Naive thymus-derived CD8-positive, alpha-beta T cell (primary cell): Measurements from ENCODE around the gene MUC20. TPM values are rescaled to one million over a fixed set of nuclear protein-coding genes. Genes with fewer than 3 reads are reported as not detected.

Experiments
- ATAC-seq, 2 donors: fragments of 150-1000 bp; cut with Tn5 transposase in 1 of 2; sonication (Bioruptor Pico), chemical (Tn5 transposase) in 1 of 2; 1 replicate in 1 of 2; 2 replicates in 1 of 2; pipeline ENCODE4 v1.10.0; 2021; ENCODE audit warnings: mild to moderate bottlenecking in 2 of 2, moderate library complexity in 2 of 2
- POLR2A ChIA-PET: fragments of 350-600 bp; sonication (Branson Sonifier 250); formaldehyde crosslinking; loops from one replicate; lab custom pipeline; 2021; ENCODE audit warnings: antibody characterized with exemption; lab: Charles Lee
- DNase-seq, 10 donors: peaks; one replicate each; pipeline versions ENCODE4 v3.0.0 to v3.0.0-alpha.2; 2020 to 2022
- H3K27ac Mint-ChIP-seq, 10 donors: one replicate each; pipeline ENCODE4 v1.8.0; 2020 to 2022; ENCODE audit warnings: mild to moderate bottlenecking in 10 of 10, mixed read lengths in 10 of 10, moderate library complexity in 4 of 10, inconsistent platforms in 1 of 10
- H3K27me3 Mint-ChIP-seq, 5 donors: one replicate each; pipeline ENCODE4 v1.8.0; 2021 to 2022; ENCODE audit warnings: mixed read lengths in 5 of 5
- H3K36me3 Mint-ChIP-seq, 3 donors: one replicate each; pipeline ENCODE4 v1.8.0; 2020 to 2022; ENCODE audit warnings: mixed read lengths in 3 of 3, mild to moderate bottlenecking in 2 of 3, inconsistent platforms in 1 of 3
- H3K4me1 Mint-ChIP-seq, 4 donors: one replicate each; pipeline ENCODE4 v1.8.0; 2021 to 2022; ENCODE audit warnings: mixed read lengths in 4 of 4
- H3K4me3 Mint-ChIP-seq, 10 donors: one replicate each; pipeline ENCODE4 v1.8.0; 2020 to 2022; ENCODE audit warnings: mild to moderate bottlenecking in 10 of 10, mixed read lengths in 10 of 10, moderate library complexity in 6 of 10, inconsistent platforms in 1 of 10
- H3K9me3 Mint-ChIP-seq, 9 donors: one replicate each; pipeline ENCODE4 v1.8.0; 2020 to 2022; ENCODE audit warnings: mixed read lengths in 9 of 9, mild to moderate bottlenecking in 3 of 9, inconsistent platforms in 1 of 9, moderate library complexity in 1 of 9
- polyA plus RNA-seq, 3 donors: library from polyadenylated mRNA; unstranded; fragments of 300-500 nt; fragmentation: Illumina TruSeq; gene quantifications; one replicate each; pipeline ENCODE4 v1.2.3, GENCODE V29; 2021
- total RNA-seq, 8 experiments: library from RNA in 2 of 8; stranded (reverse) in 2 of 8; gene quantifications; one replicate each; pipeline ENCODE4 v1.2.3 and lab custom pipeline; 2021 to 2026

Gene MUC20
- total and polyA plus RNA-seq, 5 experiments from 2014 or later = 0.21 to 11.7 (median 5.3) TPM; not detected in 1

DNA sequence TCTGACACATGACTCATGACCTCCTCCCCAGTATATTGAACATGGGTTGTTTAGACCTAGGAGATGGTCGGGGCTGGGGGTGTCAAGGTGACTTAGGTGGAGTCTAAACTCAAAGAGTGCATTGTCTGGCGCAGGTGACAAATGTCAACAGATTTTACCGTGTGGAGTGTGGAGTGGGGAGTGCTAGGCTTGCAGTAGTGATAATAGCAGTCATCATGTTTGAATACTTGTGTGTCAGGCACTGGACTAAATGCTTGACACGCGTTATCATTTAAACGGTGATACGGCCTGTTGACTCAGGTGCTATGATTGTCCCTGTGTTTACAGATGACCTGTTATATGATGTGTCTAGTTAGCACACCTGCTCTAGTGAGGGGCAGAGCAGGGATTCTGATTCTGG, 30.8 kb downstream of the MUC20 start:
- POLR2A ChIA-PET = no interaction called here
- DNase-seq = no peak
- H3K4me1 Mint-ChIP-seq = peaks cover 15 to 24% (median 19%) of the 10 kb centered on the region in 4 donors

DNA sequence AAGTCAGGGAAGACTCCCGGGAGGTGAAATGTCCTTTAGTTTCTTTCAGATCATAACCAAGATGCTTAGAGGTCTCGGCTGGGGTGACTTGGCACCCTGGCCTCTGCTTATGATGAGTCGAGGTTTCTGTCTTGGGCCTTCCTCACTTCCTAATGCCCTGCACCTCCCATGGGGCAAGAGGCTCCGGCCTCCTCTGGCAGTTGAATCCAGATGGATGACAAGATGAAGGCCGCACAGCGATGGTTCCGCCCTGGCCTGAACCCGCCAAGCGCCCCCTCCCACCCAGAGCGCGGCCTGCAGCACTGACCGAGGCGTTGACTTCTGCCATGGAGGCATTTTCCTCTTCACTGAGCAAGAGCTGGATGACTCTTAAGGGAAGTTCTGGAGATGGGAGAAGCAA, 31.3 kb downstream of the MUC20 start:
- POLR2A ChIA-PET = no interaction called here
- Mint-ChIP-seq H3K36me3 (no peaks in the 10 kb centered on the region), H3K27ac (no peak overlapping the region), H3K9me3 (no peaks in the 10 kb centered on the region), H3K27me3 (peaks cover 0 to 9% (median 3%) of the 10 kb centered on the region in 5 donors), H3K4me3 (no peak overlapping the region), H3K4me1 (peaks cover 15 to 25% (median 18%) of the 10 kb centered on the region in 4 donors)
- no peak for ATAC-seq
- DNase-seq = no peak

More for the DNA sequence above, 30.8 kb downstream of the MUC20 start:
- H3K27me3 Mint-ChIP-seq = peaks cover 0 to 6% (median 0%) of the 10 kb centered on the region in 5 donors
- no peaks in the 10 kb centered on the region for H3K36me3 Mint-ChIP-seq
- no peak overlapping the region for H3K27ac Mint-ChIP-seq
- no peak overlapping the region for H3K4me3 Mint-ChIP-seq
- no peaks in the 10 kb centered on the region for H3K9me3 Mint-ChIP-seq
- no peak for ATAC-seq

DNA sequence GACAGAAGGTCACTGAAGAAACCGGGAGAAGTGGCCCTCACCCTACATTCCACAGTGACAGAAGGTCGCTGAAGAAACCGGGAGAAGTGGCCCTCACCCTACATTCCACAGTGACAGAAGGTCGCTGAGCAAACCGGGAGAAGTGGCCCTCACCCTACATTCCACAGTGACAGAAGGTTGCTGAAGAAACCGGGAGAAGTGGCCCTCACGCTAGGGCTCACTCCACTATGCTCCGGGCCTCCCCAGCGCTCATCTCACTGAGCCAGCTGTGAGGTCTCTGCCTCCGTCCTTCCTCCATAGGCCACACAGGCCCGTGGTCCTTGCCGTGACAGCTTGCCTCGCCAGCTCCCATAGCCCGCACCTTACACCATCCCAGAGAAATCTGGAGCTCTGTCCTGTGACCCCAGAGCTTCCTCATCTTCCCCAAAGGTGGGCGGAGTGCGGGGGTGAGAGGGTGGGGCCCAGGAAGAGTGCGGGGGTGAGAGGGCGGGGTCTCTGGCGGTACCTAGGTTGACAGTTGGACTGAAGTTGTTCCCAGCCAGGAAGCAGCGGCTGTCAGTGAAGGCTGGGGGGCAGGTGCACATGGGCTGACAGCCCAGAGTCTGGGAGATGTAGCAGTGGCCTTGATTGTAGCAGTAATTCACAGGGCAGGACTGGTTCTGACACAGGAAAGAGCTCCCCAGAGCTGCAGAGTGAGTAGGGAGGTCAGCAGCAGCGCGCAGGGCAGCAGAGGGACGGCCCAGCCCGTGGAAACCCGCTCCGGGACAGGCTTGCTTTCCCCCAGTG, 32.0 kb downstream of the MUC20 start:
- Mint-ChIP-seq H3K4me1 (peaks cover 14 to 24% (median 17%) of the 10 kb centered on the region in 4 donors), H3K4me3 (peak overlapping the region in 1 of 10 donors; percentile 16), H3K27ac (peak overlapping the region in 2 of 10 donors; percentile 44 to 60), H3K36me3 (no peaks in the 10 kb centered on the region), H3K9me3 (no peaks in the 10 kb centered on the region), H3K27me3 (peaks cover under 1 to 12% (median 5%) of the 10 kb centered on the region in 5 donors)
- ATAC-seq (no peak), DNase-seq (no peak)
- POLR2A ChIA-PET = no interaction called here

DNA sequence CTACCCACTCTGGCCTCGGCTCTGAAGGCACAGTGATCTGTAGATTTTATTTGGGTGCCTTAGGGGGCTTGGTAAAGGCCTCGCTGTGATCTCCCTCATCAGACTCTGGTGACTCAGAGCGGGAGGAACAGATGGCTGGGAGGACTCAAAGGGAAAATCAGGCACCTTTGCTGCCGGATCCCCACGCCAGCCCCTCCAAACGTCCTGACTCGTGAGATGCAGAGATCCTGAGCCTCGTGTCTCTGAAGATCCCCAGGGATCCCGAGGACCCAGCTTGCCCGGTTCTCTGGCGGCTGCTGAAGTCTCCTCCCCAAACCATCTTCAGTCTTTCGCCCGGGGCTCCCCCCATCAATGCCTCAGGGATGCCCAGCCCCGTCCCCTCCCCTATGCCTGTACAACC, 32.8 kb downstream of the MUC20 start:
- no peak overlapping the region for H3K4me3 Mint-ChIP-seq
- peaks cover 2 to 17% (median 8%) of the 10 kb centered on the region in 5 donors for H3K27me3 Mint-ChIP-seq
- ATAC-seq (no peak), DNase-seq (no peak)
- POLR2A ChIA-PET = no interaction called here
- H3K9me3 Mint-ChIP-seq = no peaks in the 10 kb centered on the region
- H3K36me3 Mint-ChIP-seq = no peaks in the 10 kb centered on the region
- H3K4me1 Mint-ChIP-seq = peaks cover 12 to 21% (median 14%) of the 10 kb centered on the region in 4 donors
- H3K27ac Mint-ChIP-seq = peak overlapping the region in 1 of 10 donors; percentile 44

DNA sequence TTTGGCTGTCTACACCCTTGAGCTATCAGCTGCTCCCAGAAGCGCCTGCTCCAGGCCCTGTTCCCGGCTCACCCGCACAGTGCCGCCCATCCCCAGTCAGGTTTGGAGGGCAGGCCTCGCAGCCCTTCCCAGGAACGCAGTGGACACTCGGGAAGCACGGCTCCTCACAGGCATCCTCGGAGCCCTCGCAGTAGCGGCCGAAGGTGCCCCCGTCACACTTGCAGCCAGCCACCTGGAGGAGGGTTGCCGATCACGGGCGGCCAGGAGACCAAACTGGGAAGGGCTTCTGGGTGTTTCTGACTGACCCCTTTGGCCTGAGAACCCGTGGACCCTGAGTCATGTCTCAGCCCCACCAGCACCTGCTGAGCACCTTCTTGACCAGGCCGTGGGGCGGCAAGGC, 33.4 kb downstream of the MUC20 start:
- no peak for ATAC-seq
- Mint-ChIP-seq H3K9me3 (no peaks in the 10 kb centered on the region), H3K27ac (no peak overlapping the region), H3K4me1 (peaks cover 9 to 17% (median 10%) of the 10 kb centered on the region in 4 donors), H3K4me3 (no peak overlapping the region), H3K36me3 (no peaks in the 10 kb centered on the region), H3K27me3 (peaks cover 2 to 17% (median 12%) of the 10 kb centered on the region in 5 donors)
- DNase-seq = no peak
- POLR2A ChIA-PET = no interaction called here

DNA sequence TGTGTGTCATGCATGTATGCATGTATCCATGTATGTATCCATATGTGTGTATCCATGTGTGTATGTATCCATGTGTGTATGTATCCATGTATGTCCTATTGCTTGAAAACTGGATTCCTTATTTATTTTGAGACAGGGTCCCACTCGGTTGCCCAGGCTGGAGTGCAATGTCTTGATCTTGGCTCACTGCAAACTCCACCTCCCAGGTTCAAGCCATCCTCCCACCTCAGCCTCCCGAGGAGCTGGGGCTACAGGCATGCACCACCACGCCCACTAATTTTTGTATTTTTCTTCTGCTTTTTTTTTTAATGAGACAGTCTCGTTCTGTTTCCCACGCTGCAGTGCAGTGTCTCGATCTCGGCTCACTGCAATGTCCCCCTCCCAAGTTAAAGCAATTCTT, 34.1 kb downstream of the MUC20 start:
- H3K27me3 Mint-ChIP-seq = peaks cover 6 to 25% (median 20%) of the 10 kb centered on the region in 5 donors
- H3K27ac Mint-ChIP-seq = no peak overlapping the region
- no peaks in the 10 kb centered on the region for H3K9me3 Mint-ChIP-seq
- no peaks in the 10 kb centered on the region for H3K36me3 Mint-ChIP-seq
- H3K4me1 Mint-ChIP-seq = peaks cover 9 to 17% (median 10%) of the 10 kb centered on the region in 4 donors
- no peak overlapping the region for H3K4me3 Mint-ChIP-seq
- ATAC-seq = no peak
- POLR2A ChIA-PET = no interaction called here
- no peak for DNase-seq

DNA sequence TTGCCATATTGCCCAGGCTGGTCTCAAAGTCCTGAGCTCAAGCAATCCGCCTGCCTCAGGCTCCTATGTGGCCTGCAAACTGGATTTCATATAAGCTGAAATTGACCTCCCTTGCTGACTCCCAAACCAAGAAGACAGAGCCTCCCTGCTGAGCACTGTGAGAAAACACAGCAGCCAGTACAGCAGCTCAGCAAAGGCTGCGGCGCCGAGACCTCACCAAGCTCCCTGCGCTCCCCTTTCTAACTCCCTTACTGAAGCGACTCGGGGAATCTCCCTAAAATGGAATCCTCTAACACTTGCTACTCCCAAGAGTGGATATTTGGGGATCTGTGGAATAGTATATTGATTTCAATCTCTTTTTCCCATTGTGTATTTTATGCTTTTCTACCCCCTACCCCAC, 34.6 kb downstream of the MUC20 start:
- peak overlapping the region in 1 of 10 donors; percentile 25 for H3K27ac Mint-ChIP-seq
- no peaks in the 10 kb centered on the region for H3K36me3 Mint-ChIP-seq
- no peak for DNase-seq
- H3K4me3 Mint-ChIP-seq = no peak overlapping the region
- ATAC-seq = no peak
- H3K27me3 Mint-ChIP-seq = peaks cover 10 to 30% (median 25%) of the 10 kb centered on the region in 5 donors
- POLR2A ChIA-PET = no interaction called here
- H3K4me1 Mint-ChIP-seq = peaks cover 9 to 17% (median 10%) of the 10 kb centered on the region in 4 donors
- H3K9me3 Mint-ChIP-seq = no peaks in the 10 kb centered on the region

DNA sequence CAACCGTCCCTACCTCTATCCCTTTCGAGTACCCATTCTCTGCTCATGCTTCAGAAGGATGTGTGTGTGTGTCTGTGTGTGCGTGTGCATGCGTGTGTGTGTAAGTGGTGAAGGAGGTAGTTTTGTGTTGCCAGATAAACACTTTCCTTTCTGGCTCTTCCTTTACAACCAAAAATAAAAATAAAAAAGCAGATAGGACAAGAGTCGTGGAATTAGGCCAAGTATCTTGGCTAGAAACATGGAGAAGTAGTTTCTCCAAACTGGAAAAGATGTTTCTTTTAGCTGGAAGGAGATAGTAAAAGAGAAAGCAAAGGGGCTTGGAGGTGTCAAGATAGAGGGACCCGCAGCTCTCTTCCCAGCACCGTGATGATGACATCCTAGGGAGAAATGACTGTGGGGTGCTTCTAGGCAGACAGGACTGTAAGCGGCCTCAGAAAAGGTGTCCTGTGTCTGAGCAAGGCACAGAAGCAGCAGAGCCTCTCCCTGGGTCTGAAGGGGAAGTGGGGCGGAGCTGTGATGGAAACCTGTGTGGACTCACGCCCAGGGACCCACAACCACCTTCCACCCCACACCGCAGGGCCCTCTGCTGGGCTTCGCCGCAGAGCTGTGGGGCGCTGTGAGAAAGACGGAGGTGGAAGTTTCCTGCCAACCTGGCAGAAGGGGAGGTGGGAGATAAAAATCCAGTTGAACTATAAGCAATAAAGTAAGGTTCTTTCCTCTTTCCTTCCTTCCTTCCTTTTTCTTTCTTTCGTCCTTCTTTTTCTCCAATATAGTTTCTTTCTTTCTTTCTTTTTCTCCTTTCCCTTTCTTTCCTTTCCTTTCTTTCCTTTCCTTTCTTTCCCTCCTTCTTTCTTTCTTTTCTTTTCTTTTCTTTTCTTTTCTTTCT, 35.3 kb downstream of the MUC20 start:
- DNase-seq (peak in 2 of 10 donors; percentile 43 to 48), ATAC-seq (peak; percentile 67 to 75)
- Mint-ChIP-seq H3K4me3 (peak overlapping the region in 1 of 10 donors; percentile 57), H3K27ac (peak overlapping the region in 3 of 10 donors; percentile 25 to 69 (median 50)), H3K9me3 (no peaks in the 10 kb centered on the region), H3K4me1 (peaks cover 9 to 17% (median 10%) of the 10 kb centered on the region in 4 donors), H3K27me3 (peaks cover 10 to 36% (median 30%) of the 10 kb centered on the region in 5 donors), H3K36me3 (no peaks in the 10 kb centered on the region)
- POLR2A ChIA-PET = no interaction called here

DNA sequence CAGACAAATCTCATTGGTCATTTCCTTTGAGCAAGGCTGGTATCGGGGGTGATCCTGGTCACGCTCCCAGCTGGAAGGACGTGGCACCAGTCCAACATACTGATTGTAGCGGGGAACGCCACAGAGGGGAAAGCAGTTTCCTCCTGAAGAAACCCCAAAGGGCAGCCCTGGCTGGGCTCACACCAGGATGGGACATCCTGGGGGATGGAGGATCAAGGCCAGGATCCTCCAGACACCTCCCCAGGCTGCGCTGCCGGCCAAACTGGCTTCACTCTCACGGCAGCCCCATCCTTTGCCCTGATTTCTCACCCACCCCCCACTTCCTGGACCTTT, 36.6 kb downstream of the MUC20 start:
- H3K4me3 Mint-ChIP-seq = no peak overlapping the region
- DNase-seq (no peak), ATAC-seq (no peak)
- no peaks in the 10 kb centered on the region for H3K9me3 Mint-ChIP-seq
- peaks cover 9 to 21% (median 10%) of the 10 kb centered on the region in 4 donors for H3K4me1 Mint-ChIP-seq
- no peaks in the 10 kb centered on the region for H3K36me3 Mint-ChIP-seq
- peaks cover 10 to 40% (median 30%) of the 10 kb centered on the region in 5 donors for H3K27me3 Mint-ChIP-seq
- POLR2A ChIA-PET = no interaction called here
- no peak overlapping the region for H3K27ac Mint-ChIP-seq

DNA sequence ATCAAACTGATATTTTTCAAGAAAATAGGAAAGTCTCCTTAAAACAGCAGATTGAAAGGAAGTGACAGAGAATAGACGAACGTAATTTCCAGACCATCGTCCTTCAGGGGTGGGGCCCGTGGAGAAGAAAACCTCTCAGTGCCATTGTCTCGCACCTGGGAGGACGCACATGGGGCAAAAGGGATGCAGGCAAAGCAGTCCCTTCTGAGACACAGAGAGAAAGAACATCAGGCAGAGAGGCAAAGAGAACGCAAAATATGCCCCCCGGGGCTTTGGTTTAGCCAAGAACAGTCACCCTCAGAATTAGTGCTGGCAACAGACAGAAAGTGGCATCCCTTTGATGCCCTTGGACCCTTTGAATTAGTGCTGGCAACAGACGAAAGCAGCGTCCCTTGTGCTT, 37.0 kb downstream of the MUC20 start:
- Mint-ChIP-seq H3K9me3 (no peaks in the 10 kb centered on the region), H3K4me1 (peaks cover 9 to 19% (median 10%) of the 10 kb centered on the region in 4 donors), H3K36me3 (no peaks in the 10 kb centered on the region), H3K27ac (no peak overlapping the region), H3K27me3 (peaks cover 10 to 40% (median 30%) of the 10 kb centered on the region in 5 donors), H3K4me3 (no peak overlapping the region)
- ATAC-seq (no peak), DNase-seq (no peak)
- POLR2A ChIA-PET = no interaction called here

DNA sequence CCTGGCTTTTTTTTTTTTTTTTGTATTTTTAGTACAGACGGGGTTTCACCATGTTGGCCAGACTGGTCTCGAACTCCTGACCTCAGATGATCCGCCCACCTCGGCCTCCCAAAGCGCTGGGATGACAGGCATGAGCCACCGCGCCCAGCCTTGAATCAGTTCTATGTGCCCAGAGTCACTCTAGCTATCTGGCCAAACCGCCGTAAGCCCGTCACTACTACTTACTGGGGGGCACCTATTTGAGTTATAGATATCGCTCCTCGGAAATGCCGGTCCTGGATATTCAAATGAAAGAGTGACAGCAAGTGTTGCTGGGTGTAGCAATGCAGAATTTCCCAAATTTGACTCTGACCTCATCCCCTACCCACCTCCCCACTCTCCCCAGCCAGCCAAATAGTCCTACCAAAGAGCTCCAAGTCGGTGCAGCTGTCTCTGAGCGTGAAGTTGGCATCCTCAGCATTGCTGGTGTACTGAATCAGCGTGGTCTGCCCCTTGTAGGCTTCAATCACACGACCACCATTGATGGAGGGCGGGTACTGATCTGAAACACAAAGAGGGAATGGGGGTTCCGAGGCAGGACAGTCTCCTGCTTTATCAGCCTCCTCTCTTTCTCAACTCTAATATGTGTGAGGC, 38.1 kb downstream of the MUC20 start:
- POLR2A ChIA-PET = no interaction called here
- Mint-ChIP-seq H3K4me1 (peaks cover 5 to 21% (median 8%) of the 10 kb centered on the region in 4 donors), H3K27ac (no peak overlapping the region), H3K9me3 (no peaks in the 10 kb centered on the region), H3K4me3 (no peak overlapping the region), H3K27me3 (peaks cover 10 to 46% (median 30%) of the 10 kb centered on the region in 5 donors), H3K36me3 (no peaks in the 10 kb centered on the region)
- ATAC-seq (no peak), DNase-seq (no peak)

DNA sequence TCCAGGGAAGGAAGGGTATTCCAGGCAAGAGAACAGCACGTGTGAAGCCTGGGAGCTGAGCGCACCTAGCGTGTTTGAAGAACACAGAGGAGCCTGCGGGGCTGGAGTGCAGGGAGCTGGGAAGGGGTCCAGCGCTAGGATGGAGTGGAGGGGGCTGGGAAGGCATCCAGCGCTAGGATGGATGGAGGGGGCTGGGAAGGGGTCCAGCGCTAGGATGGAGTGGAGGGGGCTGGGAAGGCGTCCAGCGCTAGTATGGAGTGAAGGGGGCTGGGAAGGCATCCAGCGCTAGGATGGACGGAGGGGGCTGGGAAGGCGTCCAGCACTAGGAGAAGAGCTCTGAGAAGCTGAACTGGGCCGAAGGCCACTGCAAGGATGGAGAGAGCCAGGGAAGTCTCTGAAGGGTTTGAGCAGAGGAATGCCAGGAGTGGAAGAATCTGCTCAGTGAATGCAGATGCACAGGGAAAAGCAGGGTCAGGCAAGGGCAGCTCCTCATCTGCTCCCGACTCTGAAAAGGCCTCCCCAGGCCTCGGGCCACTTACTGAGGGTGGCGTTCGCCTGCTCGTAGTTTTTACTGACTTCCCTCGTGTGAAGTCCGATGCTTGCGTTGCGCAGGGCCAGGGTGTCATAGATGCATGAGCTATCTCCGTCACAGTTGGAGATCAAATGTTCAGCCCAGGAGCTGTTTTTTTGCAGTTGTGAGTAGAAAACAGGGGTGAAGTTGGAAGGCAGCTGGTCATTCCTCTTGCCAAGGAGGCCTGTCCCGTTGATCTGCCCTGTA, 39.8 kb downstream of the MUC20 start:
- H3K9me3 Mint-ChIP-seq = no peaks in the 10 kb centered on the region
- no peaks in the 10 kb centered on the region for H3K36me3 Mint-ChIP-seq
- no peak overlapping the region for H3K27ac Mint-ChIP-seq
- peaks cover 10 to 59% (median 37%) of the 10 kb centered on the region in 5 donors for H3K27me3 Mint-ChIP-seq
- ATAC-seq = no peak
- H3K4me1 Mint-ChIP-seq = peaks cover 5 to 23% (median 8%) of the 10 kb centered on the region in 4 donors
- POLR2A ChIA-PET = interaction anchor here (0.6 kb wide), 1 partner anchor 1004 kb away, joined by 4 read pairs; no protein-coding TSS in a partner anchor
- H3K4me3 Mint-ChIP-seq = peak overlapping the region in 3 of 10 donors; percentile 4 to 42 (median 37)
- DNase-seq = no peak
